Neural cell (in vitro differentiated cells): ENCODE measurements around the gene PRKAG2. TPM values are rescaled to one million over a fixed set of nuclear protein-coding genes. Genes with fewer than 3 reads are reported as not detected.

Experiments
- H2AFZ ChIP-seq: fragments of 200-600, 300-800 bp; sonication (generic), shearing (Covaris generic); 2 replicates; pipeline ENCODE4 v1.6.0; 2014; ENCODE audit warnings: low read depth, mild to moderate bottlenecking, antibody characterized with exemption, low read length, moderate library complexity
- H3F3A ChIP-seq: fragments of 200-600 bp; shearing (Covaris generic); 2 replicates; pipeline ENCODE4 v1.6.1; 2016; ENCODE audit warnings: mild to moderate bottlenecking, moderate library complexity, mixed read lengths, antibody characterized with exemption, low read length; ENCODE audit not compliant: insufficient read depth, poor library complexity, severe bottlenecking
- H3K27ac ChIP-seq: fragments of 200-600, 300-800 bp; sonication (generic), shearing (Covaris generic); 2 replicates; pipeline ENCODE4 v1.5.1; 2014; ENCODE audit warnings: mild to moderate bottlenecking, low read length, moderate library complexity
- H3K27me3 ChIP-seq: fragments of 300-800, 200-600 bp; sonication (generic), shearing (Covaris generic); 2 replicates; pipeline ENCODE4 v1.6.0; 2014; ENCODE audit warnings: mild to moderate bottlenecking, low read depth, low read length, moderate library complexity; ENCODE audit not compliant: insufficient read depth
- H3K36me3 ChIP-seq: fragments of 300-800, 200-600 bp; sonication (generic), shearing (Covaris generic); 2 replicates; pipeline ENCODE4 v1.5.1; 2014; ENCODE audit warnings: mild to moderate bottlenecking, antibody characterized with exemption, low read length, moderate library complexity; ENCODE audit not compliant: insufficient read depth
- H3K4me2 ChIP-seq: fragments of 300-800, 200-600 bp; sonication (generic), shearing (Covaris generic); 2 replicates; pipeline ENCODE4 v1.6.0; 2014; ENCODE audit warnings: mild to moderate bottlenecking, low read length
- H3K4me3 ChIP-seq: fragments of 300-800, 200-600 bp; sonication (generic), shearing (Covaris generic); 2 replicates; pipeline ENCODE4 v1.5.1; 2014; ENCODE audit warnings: mild to moderate bottlenecking, low read length, moderate library complexity
- H3K79me2 ChIP-seq: fragments of 200-600 bp; shearing (Covaris generic); replicated peaks from 2 replicates; pipeline ENCODE4 v1.6.0; 2014; ENCODE audit warnings: mild to moderate bottlenecking, low read length, moderate library complexity; ENCODE audit not compliant: insufficient read depth
- H3K9ac ChIP-seq: fragments of 300-800, 200-600 bp; sonication (generic), shearing (Covaris generic); 2 replicates; pipeline ENCODE4 v1.6.1; 2016; ENCODE audit warnings: mild to moderate bottlenecking, low read length, mixed read lengths
- H3K9me2 ChIP-seq: fragments of 200-600 bp; shearing (Covaris generic); 2 replicates; pipeline ENCODE4 v1.6.1; 2016; ENCODE audit warnings: mild to moderate bottlenecking, low read length, mixed read lengths; ENCODE audit not compliant: insufficient read depth
- H3K9me3 ChIP-seq: fragments of 200-600, 300-800 bp; sonication (generic), shearing (Covaris generic); 2 replicates; pipeline ENCODE4 v1.6.1; 2016; ENCODE audit warnings: mild to moderate bottlenecking, mixed run types, low read length, moderate library complexity, mixed read lengths
- H4K20me1 ChIP-seq: fragments of 200-600 bp; shearing (Covaris generic); 2 replicates; pipeline ENCODE4 v1.6.1; 2016; ENCODE audit warnings: mild to moderate bottlenecking, mixed run types; ENCODE audit not compliant: insufficient read depth
- CTCF ChIP-seq: fragments of 450-650 bp; IDR thresholded peaks from 2 replicates; pipeline ENCODE4 v1.5.1; 2014; ENCODE audit warnings: antibody characterized with exemption, mild to moderate bottlenecking, moderate library complexity; ENCODE audit not compliant: poor library complexity, severe bottlenecking
- EP300 ChIP-seq: fragments of 450-650 bp; conservative IDR thresholded peaks from 2 replicates; pipeline ENCODE4 v1.6.1; 2014; ENCODE audit warnings: antibody characterized with exemption, mild to moderate bottlenecking, moderate library complexity; ENCODE audit not compliant: poor library complexity, severe bottlenecking
- EZH2 ChIP-seq: fragments of 200-600, 300-800 bp; shearing (Covaris generic), sonication (generic); IDR thresholded peaks from 2 replicates; pipeline ENCODE4 v1.6.1; 2014; ENCODE audit warnings: antibody characterized with exemption, low read length, borderline replicate concordance, mild to moderate bottlenecking; ENCODE audit not compliant: insufficient read depth, poor library complexity, severe bottlenecking
- MXI1 ChIP-seq: fragments of 450-650 bp; conservative IDR thresholded peaks from 2 replicates; pipeline ENCODE4 v1.6.1; 2014; ENCODE audit warnings: antibody characterized with exemption, mild to moderate bottlenecking; ENCODE audit not compliant: poor library complexity, severe bottlenecking
- POLR2AphosphoS5 ChIP-seq: IDR thresholded peaks from 2 replicates; pipeline ENCODE4 v1.6.1; 2012
- RAD21 ChIP-seq: fragments of 450-650 bp; conservative IDR thresholded peaks from 2 replicates; pipeline ENCODE4 v1.6.1; 2014; ENCODE audit warnings: antibody characterized with exemption, mild to moderate bottlenecking, moderate library complexity
- REST ChIP-seq: IDR thresholded peaks from 2 replicates; pipeline ENCODE4 v1.6.1; 2012; ENCODE audit warnings: borderline replicate concordance
- SMC3 ChIP-seq: fragments of 450-650 bp; conservative IDR thresholded peaks from 2 replicates; pipeline ENCODE4 v1.6.1; 2014; ENCODE audit warnings: antibody characterized with exemption, mild to moderate bottlenecking, moderate library complexity; ENCODE audit not compliant: poor library complexity
- TAF1 ChIP-seq: IDR thresholded peaks from 2 replicates; pipeline ENCODE4 v1.6.1; 2012; ENCODE audit warnings: low read depth
- polyA plus RNA-seq: library from polyadenylated mRNA; depleted of rRNA; stranded (reverse); fragments of >200 nt; gene quantifications from 2 replicates; pipeline ENCODE4 v1.2.3, GENCODE V29; 2014

Gene PRKAG2
- polyA plus RNA-seq, 1 donor from 2014 or later: 22.9 TPM

DNA sequence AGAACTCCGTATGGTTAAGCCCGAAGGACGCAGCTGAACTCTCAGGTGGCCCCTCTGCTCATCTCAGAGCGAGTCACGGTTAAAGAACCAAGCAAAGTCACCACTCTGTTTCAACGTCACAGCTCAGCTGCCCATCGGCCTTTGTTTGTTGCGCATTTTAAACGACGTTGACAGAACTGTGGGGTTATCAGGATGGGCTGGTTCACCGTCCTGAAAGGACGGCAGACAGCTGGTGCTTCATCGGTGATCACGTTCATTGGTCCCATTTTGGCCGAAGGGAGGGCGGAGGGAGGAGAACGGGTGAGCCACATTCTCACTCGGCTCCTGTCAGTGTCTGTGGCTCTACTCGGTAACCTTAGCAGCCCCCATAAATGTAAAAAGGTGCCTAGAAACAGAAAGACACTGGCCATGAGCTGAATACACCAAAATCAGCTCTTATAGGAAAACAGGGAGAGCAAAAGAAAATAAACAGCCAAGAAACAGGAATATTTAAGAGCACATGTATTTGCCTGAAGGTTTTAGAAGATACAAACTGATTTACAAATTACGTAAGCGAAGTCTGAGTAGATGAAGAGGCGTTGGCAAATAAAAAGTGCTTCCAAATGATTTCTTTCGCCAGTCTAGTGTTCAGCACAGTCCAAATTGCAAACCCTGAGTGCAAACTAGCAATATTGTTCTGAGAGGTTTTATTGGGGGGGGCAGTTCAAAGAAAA, 8.4 kb downstream of the PRKAG2 start:
- TF ChIP-seq EP300: no peak
- no peak for TF ChIP-seq SMC3
- no peak for TF ChIP-seq RAD21
- no peak for TF ChIP-seq CTCF
- no peak for TF ChIP-seq EZH2
- TF ChIP-seq POLR2AphosphoS5: no peak
- no peak for TF ChIP-seq MXI1
- no peak for TF ChIP-seq TAF1
- no peak for TF ChIP-seq REST
- H2AFZ ChIP-seq: no peak overlapping the region
- no peak overlapping the region for H3K4me3 ChIP-seq
- no peak overlapping the region for H3K9ac ChIP-seq
- H3K79me2 ChIP-seq: no peaks in the 10 kb centered on the region
- H3K36me3 ChIP-seq: no peaks in the 10 kb centered on the region
- no peaks in the 10 kb centered on the region for H4K20me1 ChIP-seq
- H3K27me3 ChIP-seq: no peaks in the 10 kb centered on the region
- H3K4me2 ChIP-seq: no peak overlapping the region
- H3K9me3 ChIP-seq: no peaks in the 10 kb centered on the region
- H3K9me2 ChIP-seq: no peaks in the 10 kb centered on the region
- H3F3A ChIP-seq: no peaks in the 10 kb centered on the region
- H3K27ac ChIP-seq: no peak overlapping the region

- no peaks in the 10 kb centered on the region for H3K9me2 ChIP-seq
- no peak overlapping the region for H2AFZ ChIP-seq
- no peaks in the 10 kb centered on the region for H3K79me2 ChIP-seq
- no peaks in the 10 kb centered on the region for H3K9me3 ChIP-seq
- H3K36me3 ChIP-seq: no peaks in the 10 kb centered on the region
- H3K4me3 ChIP-seq: no peak overlapping the region
- no peak overlapping the region for H3K27ac ChIP-seq
- H4K20me1 ChIP-seq: no peaks in the 10 kb centered on the region
- H3K27me3 ChIP-seq: no peaks in the 10 kb centered on the region
- TF ChIP-seq REST: no peak
- TF ChIP-seq POLR2AphosphoS5: no peak
- no peak for TF ChIP-seq MXI1
- no peak for TF ChIP-seq SMC3
- no peak for TF ChIP-seq RAD21
- TF ChIP-seq CTCF: no peak
- TF ChIP-seq TAF1: no peak
- no peak for TF ChIP-seq EP300
- no peak for TF ChIP-seq EZH2
- no peak overlapping the region for H3K4me2 ChIP-seq
- no peaks in the 10 kb centered on the region for H3F3A ChIP-seq
- H3K9ac ChIP-seq: no peak overlapping the region
These were observed 9.0 kb downstream of the PRKAG2 start for GRCh38 chr7:151867912-151868311.
